Right lung (tissue), 5 donors: Measurements from ENCODE around the gene GOLGA8N. TPM values are rescaled to one million over a fixed set of nuclear protein-coding genes. Genes with fewer than 3 reads are reported as not detected.

Experiments used
- DNase-seq, 2 donors: peaks; one replicate each; pipeline ENCODE4 v3.0.0-alpha.2; 2013
- polyA plus RNA-seq, 5 donors: library from polyadenylated mRNA; unstranded; fragments of 120-200 nt; gene quantifications; one replicate each; pipeline versions ENCODE4 v1.2.1 to v1.2.3, GENCODE V29; 2013; ENCODE audit warnings: inconsistent platforms in 1 of 5, low replicate concordance in 1 of 5; ENCODE audit not compliant: insufficient read length in 5 of 5, insufficient read depth in 1 of 5

GOLGA8N gene
- polyA plus RNA-seq, 5 donors, result 23.0 to 38.7 (median 31.3) TPM

GRCh38 chr15:32649342-32649741, 56.1 kb downstream of the GOLGA8N start:
- DNase-seq, result no peak

- DNase-seq, result peak in 1 of 2 donors; percentile 16
Observed at GRCh38 chr15:32651229-32651837, 58.1 kb downstream of the GOLGA8N start.

- DNase-seq, result no peak
Observed at GRCh38 chr15:32652178-32652577, 58.9 kb downstream of the GOLGA8N start.

GRCh38 chr15:32656091-32656490, 62.8 kb downstream of the GOLGA8N start:
- DNase-seq, result no peak

GRCh38 chr15:32656496-32656895, 63.2 kb downstream of the GOLGA8N start:
- DNase-seq, result no peak

Other genes starting within 250 kb of the GOLGA8N start
- 1 to 10 TPM; 2.4 to 4.7 (median 3.5) TPM for gene GOLGA8K, start 190.2 kb upstream of the GOLGA8N start, polyA plus RNA-seq
- gene GOLGA8O, start 137.8 kb upstream of the GOLGA8N start, polyA plus RNA-seq, result 1 to 10 TPM in 2 of 5 donors, under 1 TPM in 3; 0.40 to 2.4 (median 0.75) TPM
- 10 to 100 TPM; 19.5 to 55.2 (median 36.1) TPM for gene ARHGAP11A, start 22.0 kb downstream of the GOLGA8N start, polyA plus RNA-seq
- 10 to 100 TPM in 1 of 5 donors, 1 to 10 TPM in 4; 5.9 to 12.9 (median 7.4) TPM for gene SCG5, start 48.3 kb downstream of the GOLGA8N start, polyA plus RNA-seq
- under 1 TPM; 0.01 to 0.18 (median 0.09) TPM for gene GREM1, start 124.5 kb downstream of the GOLGA8N start, polyA plus RNA-seq